ENCODE results near the gene SORL1. TPM values are rescaled to one million over a fixed set of nuclear protein-coding genes. Genes with fewer than 3 reads are reported as not detected.

SORL1 gene
- total and polyA plus RNA-seq, 2 of the 13 experiments (the other 11 are each of a cell fraction or from before 2014, with no cell fraction given): 21.3 to 148 TPM

GRCh38 chr11:121655537-121656327 lies 203.6 kb downstream of the SORL1 start (continued):
- TF ChIP-seq SP1 (IDR thresholded peaks at IDR 0.05) (no peak), SP1 (CRISPR knock-in tag; IDR thresholded peaks at IDR 0.05) (no peak), ZHX2 (IDR thresholded peaks at IDR 0.05; ENCODE audit: low read depth) (no peak), ZHX2 (CRISPR knock-in tag; IDR thresholded peaks at IDR 0.05; ENCODE audit: borderline replicate concordance) (peak; percentile 20; the same call in 1 of the 2 replicates), NFYB (CRISPR knock-in tag; IDR thresholded peaks at IDR 0.05) (no peak), THAP7 (CRISPR knock-in tag; IDR thresholded peaks at IDR 0.05) (no peak), SNRNP70 (IDR thresholded peaks at IDR 0.05; ENCODE audit: low read depth, low read length) (no peak), ZNF839 (CRISPR knock-in tag; IDR thresholded peaks at IDR 0.05; ENCODE audit: borderline replicate concordance) (no peak), RNF2 (conservative IDR thresholded peaks at IDR 0.05; ENCODE audit: low read depth) (peak; percentile 59; the same call in 1 of the 2 replicates), HCFC1 (IDR thresholded peaks at IDR 0.05; ENCODE audit: low read depth, low read length) (no peak), SP2 (CRISPR knock-in tag; IDR thresholded peaks at IDR 0.05) (no peak), ATF7 (IDR thresholded peaks at IDR 0.05) (no peak), ATF7 (CRISPR knock-in tag; IDR thresholded peaks at IDR 0.05) (no peak), ZNF543 (CRISPR knock-in tag; IDR thresholded peaks at IDR 0.05) (no peak), XBP1 (CRISPR knock-in tag; IDR thresholded peaks at IDR 0.05) (no peak), ZNF878 (CRISPR knock-in tag; IDR thresholded peaks at IDR 0.05) (peak; percentile 77; the same call in 1 of the 2 replicates), NFE2L1 (CRISPR knock-in tag; IDR thresholded peaks at IDR 0.05; ENCODE audit: borderline replicate concordance) (no peak), SOX6 (IDR thresholded peaks at IDR 0.05) (no peak), SOX6 (CRISPR knock-in tag; IDR thresholded peaks at IDR 0.05) (no peak), FLYWCH1 (CRISPR knock-in tag; IDR thresholded peaks at IDR 0.05) (no peak), ZNF639 (CRISPR knock-in tag; conservative IDR thresholded peaks at IDR 0.05) (no peak), ZNF441 (CRISPR knock-in tag; IDR thresholded peaks at IDR 0.05; ENCODE audit: borderline replicate concordance) (no peak)
- TF ChIP-seq, protein P1, sequence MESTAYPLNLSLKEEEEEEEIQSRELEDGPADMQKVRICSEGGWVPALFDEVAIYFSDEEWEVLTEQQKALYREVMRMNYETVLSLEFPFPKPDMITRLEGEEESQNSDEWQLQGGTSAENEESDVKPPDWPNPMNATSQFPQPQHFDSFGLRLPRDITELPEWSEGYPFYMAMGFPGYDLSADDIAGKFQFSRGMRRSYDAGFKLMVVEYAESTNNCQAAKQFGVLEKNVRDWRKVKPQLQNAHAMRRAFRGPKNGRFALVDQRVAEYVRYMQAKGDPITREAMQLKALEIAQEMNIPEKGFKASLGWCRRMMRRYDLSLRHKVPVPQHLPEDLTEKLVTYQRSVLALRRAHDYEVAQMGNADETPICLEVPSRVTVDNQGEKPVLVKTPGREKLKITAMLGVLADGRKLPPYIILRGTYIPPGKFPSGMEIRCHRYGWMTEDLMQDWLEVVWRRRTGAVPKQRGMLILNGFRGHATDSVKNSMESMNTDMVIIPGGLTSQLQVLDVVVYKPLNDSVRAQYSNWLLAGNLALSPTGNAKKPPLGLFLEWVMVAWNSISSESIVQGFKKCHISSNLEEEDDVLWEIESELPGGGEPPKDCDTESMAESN (CRISPR knock-in tag; conservative IDR thresholded peaks at IDR 0.05): no peak

Data from HepG2 (cell line).